ENCODE measurements around the gene SLC27A5.
"Not testable (repeated sequence)": the region's sequence is repeated elsewhere in the genome, so short reads cannot be mapped to it uniquely, and the experiment has no call there.

The SLC27A5 gene

GRCh38 chr19:58468216-58468839 lies 43.5 kb downstream of the SLC27A5 start:
- no peak for DNase-seq
- no peak for TF ChIP-seq POLR2A (IDR thresholded peaks at IDR 0.05; ENCODE audit: low read length)
- no peak for TF ChIP-seq GATA1 (IDR thresholded peaks at IDR 0.05; ENCODE audit: low read depth, low read length)

GRCh38 chr19:58466760-58467589 lies 44.8 kb downstream of the SLC27A5 start, which contains the start of gene ZNF324:
TSS of gene ZNF324 (plus strand) at chr19:58467080. CDS start at chr19:58469186, 2,106 bp downstream.
- peak; percentile 97 to 98 for DNase-seq
- peak; percentile 80 for TF ChIP-seq POLR2A (IDR thresholded peaks at IDR 0.05; ENCODE audit: low read length)
- no peak for TF ChIP-seq GATA1 (IDR thresholded peaks at IDR 0.05; ENCODE audit: low read depth, low read length)

- TF ChIP-seq POLR2A (IDR thresholded peaks at IDR 0.05; ENCODE audit: low read length) (no peak), GATA1 (IDR thresholded peaks at IDR 0.05; ENCODE audit: low read depth, low read length) (no peak)
These were observed 45.6 kb downstream of the SLC27A5 start for GRCh38 chr19:58466089-58466759.

GRCh38 chr19:58460039-58460438 lies 51.8 kb downstream of the SLC27A5 start:
- TF ChIP-seq GATA1 (IDR thresholded peaks at IDR 0.05; ENCODE audit: low read depth, low read length) (no peak), POLR2A (IDR thresholded peaks at IDR 0.05; ENCODE audit: low read length) (no peak)
- DNase-seq = no peak

More at GRCh38 chr19:58466089-58466759, 45.6 kb downstream of the SLC27A5 start:
- no peak for DNase-seq

- DNase-seq = no peak
- TF ChIP-seq GATA1 (IDR thresholded peaks at IDR 0.05; ENCODE audit: low read depth, low read length) = no peak
- TF ChIP-seq POLR2A (IDR thresholded peaks at IDR 0.05; ENCODE audit: low read length) = no peak
These were observed 55.7 kb downstream of the SLC27A5 start for GRCh38 chr19:58456111-58456510.

GRCh38 chr19:58455306-58455705 lies 56.5 kb downstream of the SLC27A5 start:
- DNase-seq = no peak
- TF ChIP-seq GATA1 (IDR thresholded peaks at IDR 0.05; ENCODE audit: low read depth, low read length) (no peak), POLR2A (IDR thresholded peaks at IDR 0.05; ENCODE audit: low read length) (no peak)

GRCh38 chr19:58453743-58454142 lies 58.0 kb downstream of the SLC27A5 start:
- TF ChIP-seq POLR2A (IDR thresholded peaks at IDR 0.05; ENCODE audit: low read length) (no peak), GATA1 (IDR thresholded peaks at IDR 0.05; ENCODE audit: low read depth, low read length) (no peak)
- no peak for DNase-seq

- DNase-seq = peak; percentile 96 to 97
- TF ChIP-seq GATA1 (IDR thresholded peaks at IDR 0.05; ENCODE audit: low read depth, low read length) (no peak), POLR2A (IDR thresholded peaks at IDR 0.05; ENCODE audit: low read length) (peak; percentile 69)
These were observed 60.3 kb downstream of the SLC27A5 start, which contains the start of gene ZNF324B for GRCh38 chr19:58451358-58452101. TSS of gene ZNF324B (plus strand) at chr19:58451622. CDS start at chr19:58453702, 2,080 bp downstream.

- DNase-seq = peak in 1 of 2 experiments; percentile 46
- TF ChIP-seq GATA1 (IDR thresholded peaks at IDR 0.05; ENCODE audit: low read depth, low read length) (no peak), POLR2A (IDR thresholded peaks at IDR 0.05; ENCODE audit: low read length) (no peak)
These were observed 60.9 kb downstream of the SLC27A5 start for GRCh38 chr19:58450856-58451357.

GRCh38 chr19:58449980-58450379 lies 61.8 kb downstream of the SLC27A5 start:
- DNase-seq = not testable (repeated sequence)

- not testable (repeated sequence) for DNase-seq
These were observed 62.9 kb downstream of the SLC27A5 start for GRCh38 chr19:58448860-58449259.

Data from erythroblast (primary cell).